ENCODE measurements around the gene FERMT2.

Gene FERMT2

GRCh38 chr14:52936437-52936836 is 14.4 kb downstream of the FERMT2 start:
- TF ChIP-seq CTCF (conservative IDR thresholded peaks at IDR 0.05; ENCODE audit: low read depth, low read length): no peak
- no peaks in the 10 kb centered on the region for H4K20me1 ChIP-seq (ENCODE audit: insufficient read depth)

DNA sequence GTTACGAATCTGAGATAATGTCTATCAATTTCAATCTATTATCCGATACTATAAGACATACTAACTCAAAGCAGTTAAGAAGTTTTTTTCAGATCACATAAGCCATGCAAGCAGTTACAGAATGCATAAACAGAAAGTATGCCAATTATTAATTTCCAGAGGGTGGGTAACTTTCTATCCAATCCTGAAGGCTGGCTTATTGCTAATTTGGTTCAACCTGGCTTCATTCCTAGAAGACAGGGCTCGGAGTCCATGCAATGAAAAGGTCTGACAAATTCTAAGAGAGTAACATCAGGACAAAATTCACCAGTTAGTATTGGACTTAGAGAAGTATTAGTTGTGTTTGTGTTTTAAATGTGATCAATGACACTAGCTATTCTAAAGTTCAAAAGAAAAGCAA is 15.0 kb downstream of the FERMT2 start:
- no peak overlapping the region for H3K27ac ChIP-seq
- no peak overlapping the region for H3K9ac ChIP-seq
- H3K36me3 ChIP-seq (ENCODE audit: insufficient read depth): no peaks in the 10 kb centered on the region
- H3K4me2 ChIP-seq: no peak overlapping the region
- H3K4me1 ChIP-seq (ENCODE audit: low read depth, poor library complexity, severe bottlenecking): no peaks in the 10 kb centered on the region
- no peaks in the 10 kb centered on the region for H4K20me1 ChIP-seq (ENCODE audit: insufficient read depth)
- H2AFZ ChIP-seq (ENCODE audit: low read depth): no peak overlapping the region
- no peak for TF ChIP-seq CTCF (conservative IDR thresholded peaks at IDR 0.05; ENCODE audit: low read depth, low read length)
- H3K79me2 ChIP-seq (ENCODE audit: insufficient read depth, low read depth): no peaks in the 10 kb centered on the region
- no peaks in the 10 kb centered on the region for H3K27me3 ChIP-seq (ENCODE audit: insufficient read depth, low read depth)
- H3K4me3 ChIP-seq (IDR thresholded peaks at IDR 0.05; ENCODE audit: insufficient read depth, low read depth, low read length): no peak overlapping the region

More at GRCh38 chr14:52936437-52936836, 14.4 kb downstream of the FERMT2 start:
- Histone ChIP-seq H2AFZ (ENCODE audit: low read depth) (no peak overlapping the region), H3K27ac (no peak overlapping the region), H3K4me2 (no peak overlapping the region), H3K9ac (no peak overlapping the region), H3K36me3 (ENCODE audit: insufficient read depth) (no peaks in the 10 kb centered on the region), H3K4me1 (ENCODE audit: low read depth, poor library complexity, severe bottlenecking) (no peaks in the 10 kb centered on the region), H3K79me2 (ENCODE audit: insufficient read depth, low read depth) (no peaks in the 10 kb centered on the region), H3K4me3 (IDR thresholded peaks at IDR 0.05; ENCODE audit: insufficient read depth, low read depth, low read length) (no peak overlapping the region), H3K27me3 (ENCODE audit: insufficient read depth, low read depth) (no peaks in the 10 kb centered on the region)

GRCh38 chr14:52934762-52935161 is 16.1 kb downstream of the FERMT2 start:
- Histone ChIP-seq H3K4me1 (ENCODE audit: low read depth, poor library complexity, severe bottlenecking) (no peaks in the 10 kb centered on the region), H3K79me2 (ENCODE audit: insufficient read depth, low read depth) (no peaks in the 10 kb centered on the region), H3K4me2 (no peak overlapping the region), H3K27me3 (ENCODE audit: insufficient read depth, low read depth) (no peaks in the 10 kb centered on the region), H4K20me1 (ENCODE audit: insufficient read depth) (no peaks in the 10 kb centered on the region), H3K4me3 (IDR thresholded peaks at IDR 0.05; ENCODE audit: insufficient read depth, low read depth, low read length) (no peak overlapping the region), H3K36me3 (ENCODE audit: insufficient read depth) (no peaks in the 10 kb centered on the region), H3K27ac (no peak overlapping the region), H2AFZ (ENCODE audit: low read depth) (no peak overlapping the region), H3K9ac (no peak overlapping the region)
- TF ChIP-seq CTCF (conservative IDR thresholded peaks at IDR 0.05; ENCODE audit: low read depth, low read length): no peak

- Histone ChIP-seq H4K20me1 (ENCODE audit: insufficient read depth) (no peaks in the 10 kb centered on the region), H3K27me3 (ENCODE audit: insufficient read depth, low read depth) (no peaks in the 10 kb centered on the region), H3K9ac (no peak overlapping the region), H2AFZ (ENCODE audit: low read depth) (no peak overlapping the region), H3K4me3 (IDR thresholded peaks at IDR 0.05; ENCODE audit: insufficient read depth, low read depth, low read length) (no peak overlapping the region), H3K36me3 (ENCODE audit: insufficient read depth) (no peaks in the 10 kb centered on the region), H3K27ac (no peak overlapping the region), H3K4me2 (no peak overlapping the region), H3K4me1 (ENCODE audit: low read depth, poor library complexity, severe bottlenecking) (no peaks in the 10 kb centered on the region), H3K79me2 (ENCODE audit: insufficient read depth, low read depth) (no peaks in the 10 kb centered on the region)
- no peak for TF ChIP-seq CTCF (conservative IDR thresholded peaks at IDR 0.05; ENCODE audit: low read depth, low read length)
Observed at GRCh38 chr14:52929192-52929807, 21.6 kb downstream of the FERMT2 start.

All from KMS-11 (cell line).